Mesothelial cell of epicardium (in vitro differentiated cells): ENCODE data around the gene GABPB1. TPM values are rescaled to one million over a fixed set of nuclear protein-coding genes. Genes with fewer than 3 reads are reported as not detected.

ENCODE experiments used
- DNase-seq, 2 experiments: peaks; one replicate each; pipeline ENCODE4 v3.0.0; 2021; ENCODE audit warnings: low spot score in 2 of 2; ENCODE audit not compliant: unreplicated experiment in 2 of 2
- H3K27ac Mint-ChIP-seq: 2 replicates; pipeline ENCODE4 v1.8.0; 2021; ENCODE audit warnings: mixed read lengths
- H3K27me3 Mint-ChIP-seq: 2 replicates; pipeline ENCODE4 v1.8.0; 2021; ENCODE audit warnings: low read depth, mixed read lengths
- H3K36me3 Mint-ChIP-seq: 2 replicates; pipeline ENCODE4 v1.8.0; 2021; ENCODE audit warnings: mixed read lengths
- H3K4me1 Mint-ChIP-seq: 2 replicates; pipeline ENCODE4 v1.8.0; 2021; ENCODE audit warnings: mixed read lengths
- H3K4me3 Mint-ChIP-seq: 2 replicates; pipeline ENCODE4 v1.8.0; 2021; ENCODE audit warnings: mild to moderate bottlenecking, moderate library complexity, mixed read lengths
- H3K9me3 Mint-ChIP-seq: 2 replicates; pipeline ENCODE4 v1.8.0; 2021; ENCODE audit warnings: mixed read lengths
- CTCF ChIP-seq: fragments of 200-600 bp; sonication (generic); IDR thresholded peaks from one replicate; pipeline ENCODE4 v1.5.0; 2021; ENCODE audit warnings: antibody characterized with exemption; ENCODE audit not compliant: unreplicated experiment
- total RNA-seq: library from RNA; stranded (reverse); gene quantifications from 3 replicates; pipeline ENCODE4 v1.2.1, GENCODE V29; 2021

GABPB1 gene
- total RNA-seq, 1 donor from 2014 or later, result 24.0 TPM

GRCh38 chr15:50307799-50308198 lies 47.2 kb downstream of the GABPB1 start:
- Mint-ChIP-seq H3K4me1 (no peaks in the 10 kb centered on the region), H3K27me3 (no peaks in the 10 kb centered on the region), H3K4me3 (no peak overlapping the region), H3K36me3 (peaks cover 36% of the 10 kb centered on the region), H3K27ac (no peak overlapping the region), H3K9me3 (peaks cover 24% of the 10 kb centered on the region)
- no peak for TF ChIP-seq CTCF
- no peak for DNase-seq

GRCh38 chr15:50304836-50305235 lies 50.2 kb downstream of the GABPB1 start:
- H3K4me1 Mint-ChIP-seq, result no peaks in the 10 kb centered on the region

GRCh38 chr15:50302581-50302980 lies 52.4 kb downstream of the GABPB1 start:
- no peak for TF ChIP-seq CTCF
- Mint-ChIP-seq H3K4me1 (no peaks in the 10 kb centered on the region), H3K9me3 (peaks cover 9% of the 10 kb centered on the region), H3K36me3 (peaks cover 29% of the 10 kb centered on the region), H3K4me3 (no peak overlapping the region), H3K27me3 (no peaks in the 10 kb centered on the region), H3K27ac (no peak overlapping the region)
- no peak for DNase-seq

More at GRCh38 chr15:50304836-50305235, 50.2 kb downstream of the GABPB1 start:
- DNase-seq, result no peak
- TF ChIP-seq CTCF, result no peak
- Mint-ChIP-seq H3K9me3 (peaks cover 24% of the 10 kb centered on the region), H3K36me3 (peaks cover 47% of the 10 kb centered on the region), H3K4me3 (no peak overlapping the region), H3K27me3 (no peaks in the 10 kb centered on the region), H3K27ac (no peak overlapping the region)

GRCh38 chr15:50298340-50298739 lies 56.7 kb downstream of the GABPB1 start:
- Mint-ChIP-seq H3K36me3 (peaks cover 19% of the 10 kb centered on the region), H3K4me3 (no peak overlapping the region), H3K27me3 (no peaks in the 10 kb centered on the region), H3K9me3 (no peaks in the 10 kb centered on the region), H3K4me1 (no peaks in the 10 kb centered on the region), H3K27ac (no peak overlapping the region)
- TF ChIP-seq CTCF, result no peak
- no peak for DNase-seq

GRCh38 chr15:50295966-50296365 lies 59.0 kb downstream of the GABPB1 start:
- no peak for TF ChIP-seq CTCF
- H3K27me3 Mint-ChIP-seq, result no peaks in the 10 kb centered on the region
- no peaks in the 10 kb centered on the region for H3K9me3 Mint-ChIP-seq
- no peak overlapping the region for H3K4me3 Mint-ChIP-seq
- DNase-seq, result no peak
- no peak overlapping the region for H3K27ac Mint-ChIP-seq
- H3K36me3 Mint-ChIP-seq, result peaks cover 15% of the 10 kb centered on the region
- no peaks in the 10 kb centered on the region for H3K4me1 Mint-ChIP-seq

GRCh38 chr15:50289749-50290148 lies 65.2 kb downstream of the GABPB1 start:
- DNase-seq, result no peak
- no peaks in the 10 kb centered on the region for H3K9me3 Mint-ChIP-seq
- H3K4me1 Mint-ChIP-seq, result no peaks in the 10 kb centered on the region
- H3K36me3 Mint-ChIP-seq, result peaks cover 17% of the 10 kb centered on the region
- no peaks in the 10 kb centered on the region for H3K27me3 Mint-ChIP-seq
- no peak for TF ChIP-seq CTCF
- H3K4me3 Mint-ChIP-seq, result no peak overlapping the region
- H3K27ac Mint-ChIP-seq, result no peak overlapping the region
